T-helper 1 cell (primary cell): Measurements from ENCODE around the gene PBX3.

ENCODE experiments used
- DNase-seq, 5 donors: peaks; one replicate each; pipeline ENCODE4 v3.0.0-alpha.2; 2012 to 2020

The PBX3 gene

GRCh38 chr9:125883565-125884217 lies 136.5 kb downstream of the PBX3 start:
- no peak for DNase-seq

GRCh38 chr9:125884218-125884595 lies 137.0 kb downstream of the PBX3 start:
- DNase-seq: no peak

GRCh38 chr9:125885405-125886034 lies 138.3 kb downstream of the PBX3 start:
- DNase-seq: no peak

GRCh38 chr9:125886365-125886764 lies 139.2 kb downstream of the PBX3 start:
- DNase-seq: no peak

- no peak for DNase-seq
These were observed 140.0 kb downstream of the PBX3 start for GRCh38 chr9:125887172-125887571.

- no peak for DNase-seq
These were observed 141.0 kb downstream of the PBX3 start for GRCh38 chr9:125888211-125888610.

- DNase-seq: no peak
These were observed 141.9 kb downstream of the PBX3 start for GRCh38 chr9:125889112-125889475.

GRCh38 chr9:125889476-125890419 lies 142.6 kb downstream of the PBX3 start:
- peak in 3 of 5 donors; percentile 12 to 26 (median 18) for DNase-seq

GRCh38 chr9:125890826-125891225 lies 143.7 kb downstream of the PBX3 start:
- no peak for DNase-seq

GRCh38 chr9:125893277-125893676 lies 146.1 kb downstream of the PBX3 start:
- no peak for DNase-seq

GRCh38 chr9:125894566-125894965 lies 147.4 kb downstream of the PBX3 start:
- DNase-seq: no peak

GRCh38 chr9:125896404-125896803 lies 149.2 kb downstream of the PBX3 start:
- no peak for DNase-seq

GRCh38 chr9:125896964-125897363 lies 149.8 kb downstream of the PBX3 start:
- no peak for DNase-seq

GRCh38 chr9:125897481-125897880 lies 150.3 kb downstream of the PBX3 start:
- no peak for DNase-seq

GRCh38 chr9:125902214-125902613 lies 155.0 kb downstream of the PBX3 start:
- no peak for DNase-seq

- no peak for DNase-seq
These were observed 155.8 kb downstream of the PBX3 start for GRCh38 chr9:125902831-125903512.

- DNase-seq: no peak
These were observed 157.1 kb downstream of the PBX3 start for GRCh38 chr9:125904155-125904851.

GRCh38 chr9:125906144-125906543 lies 159.0 kb downstream of the PBX3 start:
- no peak for DNase-seq

GRCh38 chr9:125906893-125907292 lies 159.7 kb downstream of the PBX3 start:
- DNase-seq: no peak

GRCh38 chr9:125908136-125908535 lies 161.0 kb downstream of the PBX3 start:
- DNase-seq: no peak

GRCh38 chr9:125908966-125909365 lies 161.8 kb downstream of the PBX3 start:
- no peak for DNase-seq

- no peak for DNase-seq
These were observed 162.3 kb downstream of the PBX3 start for GRCh38 chr9:125909459-125909858.
